C1 segment of cervical spinal cord (tissue), 14 donors: Measurements from ENCODE around the gene SPATA32.

Experiments used
- DNase-seq, 14 donors: peaks; one replicate each; lab custom pipeline; 2025; lab: John Stamatoyannopoulos, UW

Gene SPATA32

DNA sequence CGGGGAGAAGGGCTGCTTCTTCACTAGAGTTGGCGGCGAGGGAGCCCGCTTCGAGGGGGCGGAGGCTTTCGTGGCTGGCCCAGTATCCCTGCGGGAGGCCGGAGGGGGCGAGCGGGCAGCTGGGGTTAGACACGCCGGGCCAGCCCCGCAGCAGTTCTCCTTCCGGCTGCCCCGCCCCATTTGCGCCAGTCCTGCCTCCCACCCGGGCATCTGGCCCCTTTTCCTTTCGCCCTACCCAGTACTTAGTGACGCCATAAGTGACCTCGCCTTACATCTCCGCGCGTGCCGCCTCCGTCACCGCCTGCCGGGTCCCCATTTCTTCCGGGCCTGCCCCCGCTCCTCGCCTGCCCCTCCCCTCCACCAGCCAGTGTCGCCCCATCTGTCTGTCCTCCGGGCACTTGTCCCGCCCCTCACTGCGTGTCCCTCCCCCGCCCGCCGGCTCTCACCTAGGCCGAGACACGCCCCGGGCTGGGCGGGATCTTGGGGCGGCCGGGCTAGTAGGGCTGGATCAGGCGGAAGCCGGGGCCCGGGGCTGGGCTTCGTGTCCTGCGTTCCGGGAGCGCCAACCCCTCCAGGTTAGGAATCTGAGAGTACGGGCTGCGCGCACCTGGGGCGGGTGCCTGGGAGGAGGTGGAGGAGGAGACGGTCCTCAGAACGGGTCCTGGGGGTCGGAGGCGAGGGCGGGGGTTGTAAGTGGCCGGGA is 14.3 kb downstream of the SPATA32 start:
- peak in 4 of 14 donors; percentile 20 to 85 (median 40) for DNase-seq

DNA sequence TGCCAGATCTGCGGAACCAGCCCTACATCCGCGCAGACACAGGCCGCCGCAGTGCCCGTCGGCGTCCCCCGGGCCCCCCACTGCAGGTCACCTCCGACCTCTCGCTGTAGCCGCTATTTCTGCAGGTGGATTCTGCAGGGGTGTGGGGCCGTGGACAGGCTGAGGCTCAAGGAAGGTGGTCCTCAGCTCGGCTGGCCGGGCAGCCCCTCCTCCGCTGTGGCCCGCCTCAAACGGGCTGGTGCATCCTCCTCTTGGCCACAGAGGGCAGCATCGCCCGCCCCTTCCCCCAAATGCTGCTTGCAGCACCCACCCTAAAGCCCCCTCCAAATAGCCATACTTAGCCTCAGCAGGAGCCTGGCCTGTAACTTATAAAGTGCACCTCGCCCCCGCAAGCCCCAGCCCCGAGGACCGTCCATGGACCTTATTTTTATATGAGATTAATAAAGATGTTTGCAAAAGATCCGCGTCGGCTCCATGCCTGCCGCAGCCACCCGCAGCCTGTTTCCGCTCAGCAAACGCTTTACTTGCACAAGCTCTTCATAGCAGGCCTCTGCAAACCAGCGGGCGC is 14.9 kb downstream of the SPATA32 start:
- no peak for DNase-seq

- no peak for DNase-seq
Measured at GRCh38 chr17:45246338-45246737, 15.6 kb downstream of the SPATA32 start.

- no peak for DNase-seq
Measured at GRCh38 chr17:45244725-45245656, 16.9 kb downstream of the SPATA32 start.

DNA sequence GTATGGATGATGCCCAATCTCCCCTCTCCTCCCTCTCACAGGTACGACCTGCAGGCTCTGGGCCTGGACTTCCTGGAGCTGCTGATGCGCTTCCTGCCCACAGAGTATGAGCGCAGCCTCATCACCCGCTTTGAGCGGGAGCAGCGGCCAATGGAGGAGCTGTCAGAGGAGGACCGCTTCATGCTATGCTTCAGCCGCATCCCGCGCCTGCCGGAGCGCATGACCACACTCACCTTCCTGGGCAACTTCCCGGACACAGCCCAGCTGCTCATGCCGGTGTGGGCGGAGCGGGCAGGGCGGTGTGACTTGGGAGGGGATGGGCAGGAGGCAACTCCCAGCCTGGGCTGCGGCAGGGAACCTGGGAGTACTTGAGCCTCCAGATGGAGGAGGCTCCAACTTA is 18.1 kb downstream of the SPATA32 start:
- DNase-seq: no peak

DNA sequence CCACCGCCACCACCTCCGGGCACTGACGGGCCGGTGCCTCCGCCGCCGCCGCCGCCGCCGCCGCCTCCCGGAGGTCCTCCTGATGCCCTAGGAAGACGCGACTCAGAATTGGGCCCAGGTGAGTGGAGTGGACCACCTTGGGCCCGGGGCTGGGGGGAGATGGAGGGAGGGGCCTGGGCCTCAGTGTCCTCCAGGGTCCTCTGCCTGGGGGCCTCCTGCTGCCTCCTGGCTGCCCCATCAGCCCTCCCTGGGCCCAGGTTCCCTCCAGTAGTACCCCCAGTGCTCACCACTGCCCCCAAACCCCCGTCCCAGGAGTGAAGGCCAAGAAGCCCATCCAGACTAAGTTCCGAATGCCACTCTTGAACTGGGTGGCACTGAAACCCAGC is 19.9 kb downstream of the SPATA32 start:
- DNase-seq: peak in 1 of 14 donors; percentile 43

GRCh38 chr17:45241328-45242028 is 20.4 kb downstream of the SPATA32 start:
- DNase-seq: peak in 2 of 14 donors; percentile 32 to 81

GRCh38 chr17:45240905-45241327 is 21.0 kb downstream of the SPATA32 start:
- DNase-seq: peak in 1 of 14 donors; percentile 57

- no peak for DNase-seq
Measured at GRCh38 chr17:45238155-45238774, 23.6 kb downstream of the SPATA32 start.

DNA sequence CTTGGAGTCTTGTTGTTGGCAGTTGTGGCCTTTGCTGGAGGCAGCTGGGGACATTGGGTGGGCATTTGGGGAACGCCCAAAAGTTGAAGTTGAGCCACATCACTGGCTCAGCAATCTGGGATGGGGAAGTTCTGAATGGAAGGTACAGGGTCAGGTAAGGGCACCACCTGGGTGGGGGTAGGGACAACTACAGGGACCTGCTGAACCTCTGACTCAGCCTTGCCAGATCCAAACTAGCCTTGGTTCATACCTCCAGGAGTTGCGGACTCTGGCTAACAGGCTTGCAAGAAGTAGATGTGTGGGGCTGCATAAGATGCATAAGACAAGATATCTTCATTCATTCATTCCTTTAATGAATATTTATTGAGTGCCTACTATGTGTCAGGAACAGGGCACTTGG is 24.2 kb downstream of the SPATA32 start:
- DNase-seq: no peak

GRCh38 chr17:45236282-45236606 is 25.6 kb downstream of the SPATA32 start:
- no peak for DNase-seq

- DNase-seq: peak in 5 of 14 donors; percentile 6 to 36 (median 21)
Measured at GRCh38 chr17:45235416-45236281, 26.2 kb downstream of the SPATA32 start.

DNA sequence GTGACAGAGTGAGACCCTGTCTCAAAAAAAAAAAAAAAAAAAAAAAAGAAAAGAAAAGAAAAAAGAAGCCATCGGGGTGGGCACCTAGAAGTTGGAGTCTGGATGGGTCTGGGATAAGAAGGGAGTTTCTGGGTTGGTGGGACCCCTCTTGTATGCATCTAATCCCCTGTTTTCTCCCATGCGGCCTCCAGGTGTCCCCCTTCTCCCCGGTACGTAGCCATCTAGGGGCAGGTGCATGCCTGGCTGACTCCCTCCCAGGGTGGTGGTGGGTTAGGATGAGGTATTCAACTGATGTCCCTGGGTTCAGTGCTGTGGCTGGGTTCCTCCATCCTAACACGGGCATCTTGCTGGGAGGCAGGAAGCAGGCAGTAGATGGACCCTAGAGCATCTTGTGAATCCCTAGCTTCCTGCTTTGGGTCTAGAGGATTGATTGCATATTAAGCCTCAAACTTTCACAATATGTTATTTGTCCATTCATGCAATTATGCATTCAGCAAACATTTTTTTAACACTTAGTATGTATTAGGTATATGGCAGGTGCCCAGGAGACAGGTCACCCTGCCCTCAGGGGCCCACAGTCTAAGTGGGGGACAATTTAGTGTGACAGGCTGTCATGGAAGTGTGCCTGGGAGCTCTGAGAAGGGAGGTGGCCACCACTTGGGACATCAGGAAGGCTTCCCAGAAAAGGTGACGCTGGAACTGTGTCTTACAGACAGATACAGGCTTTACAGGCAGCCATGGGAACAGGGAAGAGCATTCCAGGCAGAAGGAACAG is 27.1 kb downstream of the SPATA32 start:
- DNase-seq: no peak

- DNase-seq: no peak
Measured at GRCh38 chr17:45233423-45233924, 28.4 kb downstream of the SPATA32 start.

- DNase-seq: no peak
Measured at GRCh38 chr17:45232514-45233422, 29.1 kb downstream of the SPATA32 start.

- DNase-seq: no peak
Measured at GRCh38 chr17:45231481-45232116, 30.3 kb downstream of the SPATA32 start.

DNA sequence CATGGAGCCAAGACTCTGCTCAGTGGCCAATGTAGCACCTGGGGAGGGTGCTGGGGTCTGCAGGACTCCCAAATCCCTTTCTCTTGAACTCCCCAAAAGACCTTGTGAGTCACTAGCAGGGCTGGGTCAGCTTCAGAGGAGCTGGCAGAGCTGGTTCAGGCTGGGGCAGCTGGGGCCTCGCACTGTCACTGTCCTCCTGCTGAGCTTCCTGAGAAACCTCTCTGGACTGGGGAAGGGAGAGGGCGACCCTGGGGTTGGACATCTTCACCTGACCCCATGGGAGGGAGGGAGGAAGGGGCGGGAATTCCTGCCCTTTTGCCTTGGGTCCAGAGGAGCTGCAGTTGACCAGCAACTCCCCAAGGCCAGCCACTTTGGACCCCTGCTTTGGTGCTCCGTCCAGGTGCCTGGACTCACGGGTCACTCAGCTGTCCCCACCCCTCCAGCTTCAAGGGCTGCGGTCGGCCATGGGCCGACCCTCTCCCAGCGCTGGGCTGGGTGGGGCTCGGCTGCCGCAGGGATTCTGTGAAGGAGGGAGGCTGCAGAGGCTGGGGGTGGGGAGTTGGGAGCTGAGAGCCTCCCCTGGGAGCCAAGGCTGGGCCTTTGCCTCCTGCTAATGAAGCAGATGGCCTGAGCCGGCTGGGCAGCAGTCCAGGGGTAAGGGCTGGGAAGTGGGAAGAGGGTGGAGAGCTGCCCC is 31.0 kb downstream of the SPATA32 start:
- DNase-seq: no peak
